Measurements from ENCODE around the gene PHF21A. TPM values are rescaled to one million over a fixed set of nuclear protein-coding genes. Genes with fewer than 3 reads are reported as not detected.

PHF21A gene
- total and polyA plus RNA-seq, 2 of the 8 experiments (the other 6 are each of a cell fraction or from before 2014, with no cell fraction given): 17.6 to 40.3 TPM

- Histone ChIP-seq H3K23me2 (ENCODE audit: low read depth, low read length) (no peaks in the 10 kb centered on the region), H2AK5ac (ENCODE audit: low read depth, low read length) (peak overlapping the region; percentile 8; the same call in 1 of the 2 replicates), H4K91ac (replicated peaks; ENCODE audit: insufficient read length, low read length) (peak overlapping the region; percentile 38), H3K4me1 (replicated peaks in 1 of 4; ENCODE audit: control insufficient read depth in 3 of 4, insufficient read depth in 4 of 4, low read length in 3 of 4) (peaks cover 18 to 38% (median 29%) of the 10 kb centered on the region in 4 experiments; a peak in 6 of 7 replicates), H2BK15ac (ENCODE audit: low read length) (no peak overlapping the region), H3K79me1 (ENCODE audit: low read depth, low read length) (no peaks in the 10 kb centered on the region), H2BK5ac (ENCODE audit: low read depth, low read length) (peak overlapping the region; percentile 90), H3K36me3 (ENCODE audit: control insufficient read depth in 2 of 4, insufficient read depth in 4 of 4, low read length in 3 of 4) (no peaks in the 10 kb centered on the region), H4K20me1 (replicated peaks in 1 of 2; ENCODE audit: control insufficient read depth in 1 of 2, insufficient read depth in 2 of 2, low read length in 2 of 2) (no peaks in the 10 kb centered on the region), H3K27me3 (replicated peaks in 1 of 4; ENCODE audit: control insufficient read depth in 3 of 4, extremely low read depth in 1 of 4, insufficient read depth in 3 of 4, low read length in 3 of 4) (no peaks in the 10 kb centered on the region), H3K27ac (ENCODE audit: low read depth, low read length) (peak overlapping the region; percentile 64), H3K18ac (ENCODE audit: extremely low read depth, low read length) (no peak overlapping the region), H2BK20ac (ENCODE audit: low read length) (peak overlapping the region; percentile 26; the same call in 1 of the 2 replicates), H3K4me2 (ENCODE audit: insufficient read depth in 1 of 2, low read depth in 2 of 2, low read length in 2 of 2) (peak overlapping the region; percentile 47 to 48), H3K79me2 (ENCODE audit: control insufficient read depth in 1 of 2, insufficient read depth in 2 of 2, low read length in 2 of 2) (peaks cover 0 to 34% of the 10 kb centered on the region in 2 experiments; a peak in 2 of 4 replicates), H3K9me3 (ENCODE audit: insufficient read depth in 2 of 2, low read depth in 1 of 2, low read length in 1 of 2) (no peaks in the 10 kb centered on the region), H4K5ac (ENCODE audit: insufficient read length, low read depth, low read length) (peak overlapping the region; percentile 35), H3K56ac (replicated peaks; ENCODE audit: insufficient read length, low read depth, low read length) (no peak overlapping the region), H3K9ac (replicated peaks in 1 of 4; ENCODE audit: extremely low read depth in 1 of 4, low read depth in 3 of 4, low read length in 3 of 4) (peak overlapping the region in 2 of 4 experiments; percentile 23 to 41; a peak in 3 of 7 replicates), H3K23ac (ENCODE audit: insufficient read length) (no peak overlapping the region), H3K4ac (replicated peaks; ENCODE audit: insufficient read length, low read depth, low read length) (no peak overlapping the region), H2BK120ac (replicated peaks; ENCODE audit: low read depth, low read length) (peak overlapping the region; percentile 19), H4K8ac (ENCODE audit: extremely low read depth, insufficient read depth, low read length) (no peak overlapping the region), H3K14ac (ENCODE audit: insufficient read length) (no peak overlapping the region), H3K4me3 (ENCODE audit: extremely low read depth in 1 of 4, insufficient read depth in 2 of 4, low read depth in 3 of 4, low read length in 4 of 4) (no peak overlapping the region), H2AFZ (ENCODE audit: low read length) (no peak overlapping the region), H2BK12ac (ENCODE audit: low read depth, low read length) (peak overlapping the region; percentile 86; the same call in 1 of the 2 replicates)
- POLR2A ChIA-PET (ENCODE audit: partially characterized antibody): interaction anchor here (0.7 to 6.8 kb wide), 16 partner anchors 8 to 123 kb away, joined by 3 to 74 read pairs (median 3); partner anchors contain the start of gene LARGE2
- no peak for DNase-seq (ENCODE audit: low read depth in 1 of 2, low spot score in 2 of 2)
- peak; percentile 81 for FAIRE-seq
- CTCF ChIA-PET (ENCODE audit: partially characterized antibody): interaction anchor here (0.9 to 10.8 kb wide), 8 partner anchors 12 to 122 kb away, joined by 3 to 101 read pairs (median 5); no protein-coding TSS in a partner anchor
- 50% methylated on average over 10 of the region's 10 CpGs; no CpG with 5 or more reads in 1 of the 2 experiments for WGBS, 2 experiments (ENCODE audit: extremely low coverage in 1 of 2, insufficient coverage in 1 of 2, insufficient read length in 1 of 2, insufficient replicate concordance in 2 of 2, low coverage in 1 of 2, low lambda C conversion rate in 2 of 2, missing lambda C conversion rate in 1 of 2)
- TF ChIP-seq CHD1 (IDR thresholded peaks at IDR 0.05; ENCODE audit: low read depth, low read length) (no peak), HDAC2 (IDR thresholded peaks at IDR 0.05; ENCODE audit: borderline replicate concordance in 1 of 2, low read depth in 2 of 2, low read length in 2 of 2) (no peak), EZH2 (IDR thresholded peaks at IDR 0.05; ENCODE audit: low read depth, low read length, severe bottlenecking) (no peak), POLR2AphosphoS5 (IDR thresholded peaks at IDR 0.05; ENCODE audit: low read depth, low read length) (peak; percentile 70), SUZ12 (IDR thresholded peaks at IDR 0.05; ENCODE audit: low read length) (no peak), CTCF (IDR thresholded peaks at IDR 0.05; ENCODE audit: control extremely low read depth in 1 of 3, insufficient read depth in 1 of 3, low read depth in 1 of 3, low read length in 3 of 3) (no peak), FOSL1 (IDR thresholded peaks at IDR 0.05; ENCODE audit: insufficient read depth, low read depth, low read length) (no peak)
Observed at GRCh38 chr11:45994371-45995341, 126.6 kb downstream of the PHF21A start.
